Frontal cortex (tissue), 4 donors: Measurements from ENCODE around the gene SRPK1. TPM values are rescaled to one million over a fixed set of nuclear protein-coding genes. Genes with fewer than 3 reads are reported as not detected.
"Not testable (repeated sequence)": the region's sequence is repeated elsewhere in the genome, so short reads cannot be mapped to it uniquely, and the experiment has no call there.

Source experiments
- DNase-seq, 2 donors: peaks; one replicate each; pipeline ENCODE4 v3.0.0; 2012; ENCODE audit warnings: low spot score in 2 of 2
- FAIRE-seq: peaks from 2 replicates; lab custom pipeline; 2012; peaks lifted over from hg19 to GRCh38; lab: Jason Lieb, UNC
- total RNA-seq: library from RNA; depleted of rRNA; stranded (reverse); fragments of >200 nt; gene quantifications from one replicate; pipeline ENCODE4 v1.2.3, GENCODE V29; 2014
- donor health status: control.
- donor health status: control.
- donor health status: control.

Gene SRPK1
- 128 TPM for total RNA-seq

DNA sequence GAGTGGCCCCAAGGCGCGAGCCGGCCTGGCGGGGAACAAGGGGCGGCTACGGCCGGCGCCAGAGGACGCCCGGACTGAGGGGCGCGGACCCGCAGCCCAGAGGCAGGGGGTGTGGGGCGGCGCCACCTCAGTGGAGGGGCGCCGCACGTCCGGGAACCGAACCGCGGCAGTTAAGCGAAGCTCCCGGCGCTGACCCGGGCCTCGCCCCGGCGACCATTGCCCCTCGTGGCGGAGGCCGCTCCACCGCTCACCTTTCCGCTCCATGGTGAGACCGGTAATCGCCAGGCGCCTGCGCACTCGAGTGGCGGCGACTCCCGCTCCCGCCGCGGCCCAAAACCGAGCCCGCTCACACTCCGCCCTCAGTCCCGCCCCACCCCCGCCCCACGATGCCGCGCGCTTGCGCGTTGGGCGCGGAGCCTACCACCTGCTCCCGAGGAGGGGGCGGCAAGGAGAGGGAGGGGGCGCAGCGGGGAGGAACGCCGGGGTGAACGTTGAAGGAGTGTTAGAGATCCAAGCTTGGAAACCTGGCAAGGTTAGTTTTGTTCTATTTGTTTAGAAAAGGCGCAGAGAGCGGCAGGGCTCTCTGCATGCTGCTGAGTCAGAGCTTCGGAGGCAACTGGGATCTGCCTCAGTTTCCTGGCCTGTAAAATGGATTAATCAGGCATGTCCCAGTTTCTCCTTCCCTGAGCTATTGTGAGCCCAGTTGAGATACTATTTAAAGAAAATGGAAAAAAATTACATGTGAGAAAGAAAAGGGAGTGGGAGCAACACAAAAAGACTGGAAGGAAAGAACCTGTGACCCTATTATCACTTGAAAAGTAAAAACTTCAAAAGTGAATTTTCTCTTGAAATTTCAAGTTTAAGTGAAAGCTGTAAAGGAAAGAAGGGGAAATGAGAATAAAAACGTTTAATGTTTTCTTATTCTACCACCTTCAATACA lies at the start of gene SRPK1:
SRPK1 (minus strand) TSS at position 306 of the 940 bp plus-strand sequence; CDS start at position 264, 42 bp downstream.
- FAIRE-seq (no peak), DNase-seq (peak; percentile 90 to 92)

DNA sequence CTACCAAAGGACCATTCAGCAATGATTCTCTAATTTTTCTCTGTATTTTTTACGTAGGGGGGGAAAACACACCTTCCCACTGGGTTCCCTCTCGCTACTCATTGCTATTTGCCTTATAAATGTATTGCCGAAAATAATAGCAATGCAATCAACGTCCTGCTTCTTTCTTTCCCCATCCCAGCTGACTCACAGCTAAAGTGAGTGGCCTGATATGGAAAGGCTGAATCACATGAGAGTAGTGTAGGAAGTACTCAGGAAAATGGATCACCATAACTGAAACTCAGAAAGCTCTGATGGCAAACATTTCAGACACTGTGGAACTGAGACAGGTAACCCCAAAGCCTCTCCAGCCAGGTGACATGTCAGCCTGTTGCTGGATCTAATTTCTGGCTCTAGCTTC lies 49.3 kb upstream of the SRPK1 start:
- FAIRE-seq, result no peak
- no peak for DNase-seq

DNA sequence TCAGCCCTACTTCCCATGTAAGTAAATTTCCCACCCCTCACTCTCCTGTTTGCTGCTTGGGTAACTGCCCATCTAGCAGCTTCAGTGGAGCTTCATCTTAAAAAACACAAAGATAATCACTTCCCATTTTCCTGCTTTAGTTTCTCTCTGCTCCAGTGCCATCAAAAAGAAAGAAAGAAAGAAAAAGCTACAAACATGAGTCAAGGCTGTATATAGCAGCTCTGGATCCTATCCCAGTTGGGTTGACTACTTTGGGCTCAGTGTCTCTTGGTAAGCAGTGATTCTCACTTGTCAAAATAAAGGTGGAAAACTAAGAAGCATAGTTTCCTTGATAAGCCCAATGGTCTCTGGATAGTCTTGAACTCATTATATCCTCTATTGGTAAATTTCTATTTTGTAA lies 48.7 kb upstream of the SRPK1 start:
- no peak for FAIRE-seq
- DNase-seq, result no peak

DNA sequence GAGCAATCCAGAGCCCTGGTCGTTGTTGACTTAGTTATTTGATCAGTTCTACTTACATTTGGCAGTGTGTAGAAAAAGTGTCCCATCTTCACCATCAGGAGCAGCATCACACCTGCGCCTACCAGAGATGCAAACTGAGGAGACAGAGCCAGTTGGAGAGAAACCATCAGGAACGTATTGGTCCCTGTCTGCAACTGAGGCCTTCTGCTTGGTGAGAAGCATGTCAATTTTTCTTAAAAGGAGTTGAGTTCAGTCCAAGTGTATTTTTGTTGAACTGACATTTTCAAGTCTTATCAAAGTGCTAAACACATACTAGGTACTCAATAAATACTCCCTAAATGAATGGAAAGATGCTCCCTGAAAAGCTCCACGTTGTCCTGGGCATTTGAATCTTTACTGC lies 47.9 kb upstream of the SRPK1 start:
- FAIRE-seq (no peak), DNase-seq (no peak)

DNA sequence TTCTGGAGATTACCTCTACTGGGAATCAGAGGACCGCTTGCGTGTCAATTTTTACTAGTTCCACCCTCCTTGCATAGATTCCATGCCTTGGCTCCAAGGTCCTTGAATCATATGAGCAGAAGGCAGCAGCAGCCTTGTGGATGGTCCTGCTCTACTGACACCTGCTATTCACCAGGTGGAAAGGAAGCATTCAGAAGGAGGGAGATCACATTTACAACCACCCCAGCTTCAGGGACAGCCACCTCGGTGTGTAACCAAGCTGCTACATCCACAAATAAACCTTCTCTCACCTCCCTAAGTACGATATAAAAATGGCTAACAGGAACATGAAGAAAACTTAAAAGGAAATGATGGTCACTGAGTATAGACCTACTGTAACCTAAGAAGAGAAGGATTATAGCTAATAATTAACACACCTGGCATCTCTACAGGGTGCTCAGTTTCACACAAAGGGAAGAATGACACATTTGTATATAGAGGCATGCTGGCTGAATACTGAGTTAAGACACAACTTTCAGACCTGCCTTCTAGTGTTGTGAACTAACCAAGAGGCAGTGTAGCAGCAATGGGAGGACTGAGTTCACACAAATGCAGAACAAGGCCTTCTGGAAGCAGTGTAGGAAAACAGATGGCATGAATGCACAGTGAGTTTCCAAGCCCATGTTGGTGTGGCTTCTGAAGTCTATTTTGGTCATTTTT lies 46.3 kb upstream of the SRPK1 start:
- FAIRE-seq (no peak), DNase-seq (no peak)

DNA sequence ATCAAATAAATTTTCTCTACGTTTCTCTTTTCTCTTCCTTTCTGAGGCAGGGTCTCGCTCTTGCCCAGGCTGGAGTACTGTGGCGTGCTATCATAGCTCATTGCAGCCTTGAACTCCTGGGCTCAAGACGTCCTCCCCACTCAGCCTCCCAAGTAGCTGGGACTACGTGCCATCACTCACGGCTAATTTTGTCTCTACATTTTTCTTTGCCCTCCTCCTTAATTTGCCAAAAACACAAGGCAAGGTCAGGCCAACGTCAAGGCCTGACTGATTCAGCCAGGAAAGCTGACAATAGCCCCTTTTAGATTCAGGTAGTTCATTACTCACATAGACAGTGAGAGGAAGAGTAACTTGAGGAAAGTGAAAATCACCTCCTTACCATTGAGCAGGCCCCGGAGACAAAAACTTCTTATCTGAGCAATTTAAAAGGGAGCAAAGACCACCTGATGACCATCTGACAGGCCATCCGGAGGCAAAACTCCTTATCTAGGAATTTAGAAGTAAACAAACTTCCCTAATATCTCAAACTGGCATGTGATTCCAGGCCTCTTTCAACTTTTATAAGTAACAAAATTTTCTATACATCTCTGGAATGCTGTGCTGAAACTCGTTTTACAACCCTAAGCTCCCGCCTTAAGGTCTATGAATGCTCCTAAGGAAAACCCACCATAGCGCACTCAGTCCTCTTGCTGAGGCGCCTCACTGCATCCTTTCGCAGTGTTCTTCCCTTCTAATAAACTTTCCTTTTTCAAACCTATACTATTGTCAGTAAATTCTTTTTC lies 42.1 kb upstream of the SRPK1 start:
- FAIRE-seq, result no peak
- no peak for DNase-seq

DNA sequence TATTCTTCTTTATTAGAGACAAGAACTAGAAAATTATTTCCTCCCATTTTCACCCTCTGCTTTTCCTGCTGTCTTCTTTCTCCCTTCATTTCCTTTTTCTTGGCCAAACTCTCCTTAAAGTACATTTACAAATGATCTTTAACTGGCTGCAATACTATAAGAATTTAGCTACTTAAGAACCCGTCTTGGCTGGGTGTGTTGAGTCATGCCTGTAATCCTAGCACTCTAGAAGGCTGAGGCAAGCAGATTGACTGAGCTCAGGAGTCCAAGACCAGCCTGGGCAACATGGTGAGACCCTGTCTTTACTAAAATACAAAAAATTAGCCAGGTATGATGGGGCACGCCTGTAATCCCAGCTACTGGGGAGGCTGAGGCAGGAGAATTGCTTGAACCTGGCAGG lies 39.3 kb upstream of the SRPK1 start:
- FAIRE-seq (no peak), DNase-seq (no peak)

DNA sequence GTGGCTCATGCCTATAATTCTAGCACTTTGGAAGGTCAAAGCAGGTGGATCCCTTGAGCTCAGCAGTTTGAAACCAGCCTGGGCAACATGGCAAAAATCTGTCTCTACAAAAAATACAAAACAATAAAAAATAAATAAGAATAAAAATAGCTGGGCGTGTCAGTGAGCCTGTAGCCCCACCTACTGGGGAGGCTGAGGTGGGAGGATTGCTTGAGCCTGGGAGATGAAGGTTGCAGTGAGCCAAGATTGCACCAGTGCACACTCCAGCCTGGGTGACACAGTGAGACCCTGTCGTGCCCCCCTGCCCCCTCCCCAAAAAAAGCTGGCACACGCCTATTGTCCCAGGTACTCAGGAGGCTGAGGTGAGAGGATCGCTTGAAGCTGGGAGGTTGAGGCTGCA lies 35.1 kb upstream of the SRPK1 start:
- DNase-seq, result no peak
- FAIRE-seq, result no peak

DNA sequence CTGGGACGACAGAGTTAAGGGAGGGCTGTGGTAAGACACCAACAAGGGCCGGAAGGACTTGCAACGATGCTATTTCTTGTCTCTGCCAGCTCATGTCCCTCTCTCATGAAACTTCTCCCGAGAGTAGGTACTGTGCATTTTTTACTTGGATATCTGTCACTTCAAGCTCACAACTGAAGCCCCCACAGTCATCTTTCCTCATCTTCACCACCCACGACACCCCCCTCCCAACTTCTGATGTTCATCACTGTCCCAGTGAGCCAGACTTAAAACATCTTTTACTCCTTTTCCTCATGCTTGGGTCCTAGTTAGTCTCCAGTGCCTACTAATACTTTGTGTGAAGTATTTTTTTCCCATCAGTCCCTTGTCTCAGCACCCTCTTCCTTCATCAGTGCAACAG lies 34.6 kb upstream of the SRPK1 start:
- FAIRE-seq (no peak), DNase-seq (no peak)

DNA sequence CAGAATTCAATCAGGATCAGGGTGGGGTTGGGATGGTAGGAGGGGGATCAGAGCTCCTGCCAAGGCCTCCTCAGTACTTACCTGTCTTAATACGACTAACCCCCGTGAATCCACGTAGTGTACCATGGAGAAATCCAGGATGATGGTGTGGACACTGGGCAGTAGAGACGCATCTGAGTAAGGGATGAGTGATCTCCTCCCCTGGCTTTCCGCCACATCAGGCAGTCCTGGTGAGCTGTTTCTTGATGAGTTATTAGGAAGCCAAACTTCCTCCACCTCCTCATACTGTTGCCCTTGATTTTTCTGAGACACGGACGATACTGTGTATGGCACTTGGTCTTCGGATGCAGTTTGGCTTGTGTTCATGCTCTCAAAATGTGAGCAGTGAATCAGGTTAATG lies 34.2 kb upstream of the SRPK1 start:
- DNase-seq, result no peak
- FAIRE-seq, result no peak

DNA sequence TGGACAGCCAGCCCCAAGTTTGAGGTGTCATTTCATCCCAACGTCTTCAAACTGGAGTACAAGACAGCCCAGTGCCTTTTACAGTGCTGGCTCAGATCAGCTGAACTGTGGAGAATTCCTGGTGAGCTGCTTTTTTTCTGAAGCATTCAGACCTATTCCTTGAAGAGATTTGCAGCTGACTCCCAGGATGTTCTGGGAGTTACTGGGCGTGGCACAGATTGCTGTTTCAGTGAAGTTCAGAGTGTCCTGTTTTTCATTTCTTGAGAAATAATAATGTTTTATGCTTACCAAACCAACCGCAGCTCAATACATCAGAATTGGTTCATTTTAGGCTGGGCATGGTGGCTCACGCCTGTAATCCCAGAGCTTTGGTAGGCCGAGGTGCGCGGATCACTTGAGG lies 33.4 kb upstream of the SRPK1 start:
- DNase-seq (no peak), FAIRE-seq (no peak)

DNA sequence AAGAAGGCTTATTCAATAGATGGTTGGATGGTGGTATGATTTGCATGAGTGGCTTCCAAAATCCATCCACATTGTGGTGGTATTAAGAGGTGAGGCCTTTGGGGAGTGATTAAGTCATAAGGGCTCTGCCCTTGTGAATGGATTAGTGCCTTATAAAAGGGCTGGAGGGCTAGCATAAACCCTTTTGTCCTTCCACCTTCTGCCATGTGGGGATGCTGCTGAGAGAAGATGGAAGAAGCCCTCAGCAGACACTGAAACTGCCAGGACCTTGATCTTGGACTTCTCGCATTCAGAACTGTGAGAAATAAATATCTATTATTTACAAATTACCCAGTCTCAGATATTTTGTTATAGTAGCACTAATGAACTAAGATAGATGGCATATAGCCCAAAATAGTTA lies 27.8 kb upstream of the SRPK1 start:
- no peak for DNase-seq
- no peak for FAIRE-seq

DNA sequence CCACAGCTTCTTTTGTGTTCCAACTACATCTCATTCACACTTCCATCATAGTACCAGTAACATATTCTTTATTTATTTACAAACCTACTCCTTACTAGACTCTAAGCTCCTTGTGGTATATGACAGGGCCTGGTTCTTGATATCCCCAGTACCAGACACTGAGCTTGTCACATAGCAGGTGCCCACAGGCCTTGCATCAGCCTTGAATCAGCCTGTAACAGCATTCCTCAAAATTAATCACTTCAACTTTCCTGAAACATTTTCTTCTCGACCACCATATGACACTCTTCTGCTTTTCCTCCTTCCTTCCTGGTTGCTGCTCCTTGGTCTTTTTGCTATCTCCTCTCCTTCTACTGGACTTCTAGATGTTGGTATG lies 24.7 kb upstream of the SRPK1 start:
- FAIRE-seq (no peak), DNase-seq (no peak)

DNA sequence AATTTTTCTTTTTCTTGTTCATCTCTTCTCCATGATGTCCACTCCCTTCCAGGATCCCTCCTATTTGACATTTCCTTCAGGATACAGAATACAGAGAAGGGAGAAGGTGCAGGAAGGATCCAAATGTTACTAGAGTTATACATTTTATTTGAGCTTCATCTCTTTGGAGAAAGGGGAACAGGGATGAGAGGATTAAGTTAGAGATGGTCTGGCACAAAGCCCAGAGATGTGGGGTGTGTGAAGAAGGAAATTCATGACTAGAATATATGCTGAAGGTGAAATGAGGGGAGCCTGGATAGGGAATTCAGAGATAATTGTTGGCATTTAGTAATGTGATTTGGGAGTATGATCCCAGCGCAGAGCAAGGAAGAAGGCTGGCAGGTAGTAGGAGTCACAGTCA lies 22.5 kb upstream of the SRPK1 start:
- no peak for FAIRE-seq
- DNase-seq, result no peak

DNA sequence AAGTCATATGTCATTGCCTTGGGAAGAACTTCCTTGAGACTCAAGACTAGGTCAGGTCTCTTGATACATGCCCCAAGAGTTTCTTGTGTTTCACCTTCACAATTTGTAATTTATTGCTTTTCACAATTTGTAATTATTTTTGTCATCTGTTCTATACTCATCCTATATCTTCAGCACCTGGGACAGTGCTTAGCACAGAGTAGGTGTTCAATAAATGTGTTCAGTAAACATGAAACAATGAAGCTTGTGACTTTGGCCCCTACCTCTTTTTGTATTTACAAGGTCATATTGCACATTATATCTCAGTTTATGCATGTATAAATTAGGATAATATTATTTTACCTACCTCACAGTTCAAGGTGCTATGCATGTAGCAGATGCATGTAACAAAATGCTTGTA lies 21.5 kb upstream of the SRPK1 start:
- FAIRE-seq, result no peak
- no peak for DNase-seq

DNA sequence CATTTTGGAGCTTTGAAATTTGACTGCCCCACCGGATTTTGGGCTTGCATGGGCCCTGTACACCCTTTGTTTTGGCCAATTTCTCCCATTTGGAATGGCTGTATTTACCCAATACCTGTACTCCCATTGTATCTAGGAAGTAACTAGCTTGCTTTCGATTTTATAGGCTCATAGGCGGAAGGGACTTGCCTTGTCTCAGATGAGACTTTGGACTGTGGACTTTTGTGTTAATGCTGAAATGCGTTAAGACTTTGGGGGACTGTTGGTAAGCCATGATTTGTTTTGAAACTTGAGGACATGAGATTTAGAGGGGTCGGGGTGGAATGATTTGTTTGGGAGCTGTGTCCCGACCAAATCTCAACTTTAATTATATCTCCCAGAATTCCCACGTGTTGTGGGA lies 20.3 kb upstream of the SRPK1 start:
- FAIRE-seq, DNase-seq: not testable (repeated sequence)

DNA sequence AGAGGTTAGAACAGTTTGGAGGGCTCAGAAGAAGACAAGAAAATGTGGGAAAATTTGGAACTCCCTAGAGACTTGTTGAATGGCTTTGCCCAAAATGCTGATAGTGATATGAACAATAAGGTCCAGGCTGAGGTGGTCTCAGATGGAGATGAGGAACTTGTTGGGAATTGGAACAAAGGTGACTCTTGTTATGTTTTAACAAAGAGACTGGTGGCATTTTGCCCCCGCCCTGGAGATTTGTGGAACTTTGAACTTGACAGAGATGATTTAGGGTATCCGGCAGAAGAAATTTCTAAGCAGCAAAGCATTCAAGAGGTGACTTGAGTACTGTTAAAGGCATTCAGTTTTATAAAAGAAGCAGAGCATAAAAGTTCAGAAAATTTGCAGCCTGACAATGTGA lies 19.1 kb upstream of the SRPK1 start:
- DNase-seq, FAIRE-seq: not testable (repeated sequence)

DNA sequence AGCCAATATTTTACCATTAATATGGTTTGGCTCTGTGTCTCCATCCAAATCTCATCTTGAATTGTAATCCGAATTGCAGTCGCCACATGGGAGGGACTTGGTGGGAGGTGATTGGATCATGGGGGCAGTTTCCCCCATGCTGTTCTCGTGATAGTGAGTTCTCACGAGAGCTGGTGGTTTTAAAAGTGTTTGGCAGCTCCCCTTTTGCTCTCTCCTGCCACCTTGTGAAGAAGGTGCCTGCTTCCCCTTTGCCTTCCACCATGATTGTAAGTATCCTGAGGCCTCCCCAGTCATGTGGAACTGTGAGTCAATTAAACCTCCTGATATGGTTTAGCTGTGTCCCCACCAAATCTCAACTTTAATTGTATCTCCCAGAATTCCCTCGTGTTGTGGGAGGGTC lies 18.4 kb upstream of the SRPK1 start:
- FAIRE-seq, DNase-seq: not testable (repeated sequence)

DNA sequence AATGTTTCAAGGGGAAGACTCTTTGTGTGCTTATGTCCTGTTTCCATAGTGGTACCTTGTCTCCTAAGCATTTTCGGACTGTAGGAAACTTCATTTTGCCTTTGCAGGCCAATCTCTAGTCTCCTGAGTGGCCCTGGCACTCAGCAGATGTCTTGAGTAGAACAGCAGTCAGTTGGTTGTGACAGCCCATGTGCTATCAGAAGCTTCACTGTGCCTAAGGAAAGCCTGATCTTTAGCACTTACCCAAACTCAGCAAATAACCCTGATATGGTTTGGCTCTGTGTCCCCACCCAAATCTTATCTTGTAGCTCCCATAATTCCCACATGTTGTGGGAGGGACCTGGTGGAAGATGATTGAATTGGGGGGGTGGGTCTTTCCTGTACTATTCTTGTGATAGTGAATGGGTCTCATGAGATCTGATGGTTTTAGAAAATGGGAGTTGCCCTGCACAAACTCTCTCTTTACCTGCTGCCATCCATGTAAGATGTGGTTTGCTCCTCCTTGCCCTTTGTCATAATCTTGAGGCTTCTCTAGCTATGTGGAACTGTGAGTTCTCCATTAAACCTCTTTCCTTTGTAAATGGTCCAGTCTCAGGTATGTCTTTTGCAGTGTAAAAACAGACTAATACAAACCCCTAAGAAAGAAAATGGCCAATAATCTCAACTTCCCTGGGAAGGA lies 15.9 kb upstream of the SRPK1 start:
- DNase-seq (no peak), FAIRE-seq (no peak)

DNA sequence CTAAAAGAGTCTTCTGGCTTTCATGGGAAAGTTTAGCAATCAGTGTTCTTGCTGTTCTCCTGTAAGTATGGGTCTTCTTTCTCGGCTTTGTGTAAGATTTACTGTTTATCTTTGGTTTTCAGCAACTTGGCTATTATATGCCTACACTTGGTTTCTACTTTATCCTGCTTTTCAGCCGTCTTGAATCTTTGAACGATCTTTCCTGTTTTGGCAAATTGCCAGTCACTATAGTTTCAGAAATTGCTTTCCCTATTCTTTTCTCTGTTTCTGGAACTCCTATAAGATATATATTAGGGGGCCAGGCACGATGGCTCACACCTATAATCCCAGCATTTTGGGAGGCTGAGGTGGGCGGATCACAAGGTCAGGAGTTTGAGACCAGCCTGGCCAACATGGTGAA lies 14.6 kb upstream of the SRPK1 start:
- FAIRE-seq (no peak), DNase-seq (no peak)
